Measurements from ENCODE around the gene USH1G. TPM values are rescaled to one million over a fixed set of nuclear protein-coding genes. Genes with fewer than 3 reads are reported as not detected.

The USH1G gene
- total RNA-seq, 1 donor from 2014 or later, result under 0.01 TPM

DNA sequence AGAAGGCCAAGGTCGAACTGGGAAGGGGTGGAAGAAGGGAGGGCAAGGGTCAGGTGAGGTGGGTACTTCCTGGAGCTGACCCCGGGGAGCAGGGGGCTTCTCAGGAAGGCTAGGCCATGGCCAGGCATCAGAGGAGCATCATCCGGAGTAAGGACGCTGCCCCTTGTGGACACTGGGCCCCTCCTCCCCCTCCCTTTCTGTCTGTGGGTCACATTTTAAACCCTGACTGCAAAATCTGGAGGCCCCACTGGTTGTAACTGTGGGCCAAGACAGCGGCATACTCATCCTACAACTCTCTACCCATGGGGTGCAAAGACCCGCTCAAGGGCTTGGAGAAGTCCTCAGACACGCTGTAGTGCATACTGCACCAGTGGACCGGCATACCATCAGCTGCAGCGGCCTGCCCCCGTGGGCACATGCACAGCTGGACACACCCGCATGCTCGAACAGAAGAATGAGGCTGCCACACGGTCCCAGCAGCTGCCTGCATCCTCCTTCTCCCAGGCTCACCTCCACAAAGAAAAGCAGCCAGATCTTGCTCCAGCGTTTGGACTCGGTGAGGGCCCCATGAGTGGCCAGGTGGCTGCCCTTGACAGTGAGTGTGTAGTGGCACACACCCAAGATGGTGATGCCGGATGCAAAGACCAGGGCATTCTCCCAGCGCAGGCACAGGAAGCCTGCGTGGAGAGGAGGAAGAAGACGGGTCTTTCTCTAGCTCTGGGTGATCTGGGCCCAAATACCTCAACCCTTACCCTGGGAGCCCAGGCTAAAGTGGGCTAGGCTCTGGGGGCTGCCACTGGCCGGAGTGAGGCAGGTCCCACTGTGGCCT lies 30.8 kb downstream of the USH1G start:
- Histone ChIP-seq H3K9me3 (ENCODE audit: control insufficient read depth in 3 of 3, low read length in 3 of 3) (no peaks in the 10 kb centered on the region), H3K9ac (ENCODE audit: low read depth in 1 of 3, low read length in 3 of 3) (no peak overlapping the region), H3K4me3 (ENCODE audit: low read length in 3 of 3) (no peak overlapping the region), H3K27me3 (ENCODE audit: control insufficient read depth in 3 of 3, insufficient read depth in 3 of 3, low read length in 3 of 3) (peaks cover 38 to 68% (median 53%) of the 10 kb centered on the region in 3 donors), H3K27ac (ENCODE audit: low read depth, low read length) (no peak overlapping the region), H3K4me1 (ENCODE audit: control insufficient read depth in 3 of 3, insufficient read depth in 3 of 3, low read length in 3 of 3) (peaks cover 0 to 3% (median 3%) of the 10 kb centered on the region in 3 donors), H3K36me3 (ENCODE audit: control insufficient read depth in 3 of 3, insufficient read depth in 3 of 3, low read length in 3 of 3) (no peaks in the 10 kb centered on the region)

GRCh38 chr17:74890554-74890953 lies 32.5 kb downstream of the USH1G start:
- no peaks in the 10 kb centered on the region for H3K9me3 ChIP-seq (ENCODE audit: control insufficient read depth in 3 of 3, low read length in 3 of 3)
- no peak overlapping the region for H3K27ac ChIP-seq (ENCODE audit: low read depth, low read length)
- peaks cover 0 to 3% (median 3%) of the 10 kb centered on the region in 3 donors for H3K4me1 ChIP-seq (ENCODE audit: control insufficient read depth in 3 of 3, insufficient read depth in 3 of 3, low read length in 3 of 3)
- no peak overlapping the region for H3K9ac ChIP-seq (ENCODE audit: low read depth in 1 of 3, low read length in 3 of 3)
- H3K27me3 ChIP-seq (ENCODE audit: control insufficient read depth in 3 of 3, insufficient read depth in 3 of 3, low read length in 3 of 3), result peaks cover 40 to 60% (median 51%) of the 10 kb centered on the region in 3 donors
- H3K36me3 ChIP-seq (ENCODE audit: control insufficient read depth in 3 of 3, insufficient read depth in 3 of 3, low read length in 3 of 3), result no peaks in the 10 kb centered on the region
- no peak overlapping the region for H3K4me3 ChIP-seq (ENCODE audit: low read length in 3 of 3)

- Histone ChIP-seq H3K4me3 (ENCODE audit: low read length in 3 of 3) (no peak overlapping the region), H3K4me1 (ENCODE audit: control insufficient read depth in 3 of 3, insufficient read depth in 3 of 3, low read length in 3 of 3) (peaks cover 0 to 3% (median 2%) of the 10 kb centered on the region in 3 donors), H3K9me3 (ENCODE audit: control insufficient read depth in 3 of 3, low read length in 3 of 3) (no peaks in the 10 kb centered on the region), H3K9ac (ENCODE audit: low read depth in 1 of 3, low read length in 3 of 3) (no peak overlapping the region), H3K27me3 (ENCODE audit: control insufficient read depth in 3 of 3, insufficient read depth in 3 of 3, low read length in 3 of 3) (peaks cover 37 to 46% (median 42%) of the 10 kb centered on the region in 3 donors), H3K36me3 (ENCODE audit: control insufficient read depth in 3 of 3, insufficient read depth in 3 of 3, low read length in 3 of 3) (no peaks in the 10 kb centered on the region), H3K27ac (ENCODE audit: low read depth, low read length) (no peak overlapping the region)
Observed at GRCh38 chr17:74888469-74888868, 34.6 kb downstream of the USH1G start.

DNA sequence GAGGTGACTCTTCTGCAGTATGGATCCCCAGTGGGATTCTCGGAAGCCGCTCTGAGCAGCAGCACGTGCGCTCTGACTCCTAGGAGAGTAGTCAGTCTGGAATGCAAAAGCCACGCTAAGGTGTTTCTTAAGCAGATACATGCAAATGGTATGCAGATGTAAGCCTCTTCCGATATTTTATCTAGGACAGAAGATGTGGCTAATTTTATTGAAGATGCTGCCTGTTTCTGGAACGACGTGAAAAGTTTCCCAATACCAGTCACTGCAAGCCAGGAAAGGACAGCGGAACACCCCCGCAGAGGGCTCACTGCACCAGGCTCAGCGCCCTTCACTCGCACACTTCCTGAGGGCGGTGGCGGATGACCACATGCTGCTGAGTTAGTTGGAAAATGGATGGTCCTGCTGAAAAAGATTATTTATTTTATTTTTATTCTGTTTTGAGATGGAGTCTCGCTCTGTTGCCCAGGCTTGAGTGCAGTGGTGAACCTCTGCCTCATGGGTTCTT lies 39.8 kb downstream of the USH1G start:
- H3K27ac ChIP-seq (ENCODE audit: low read depth, low read length), result no peak overlapping the region
- H3K9ac ChIP-seq (ENCODE audit: low read depth in 1 of 3, low read length in 3 of 3), result no peak overlapping the region
- no peak overlapping the region for H3K4me3 ChIP-seq (ENCODE audit: low read length in 3 of 3)
- H3K27me3 ChIP-seq (ENCODE audit: control insufficient read depth in 3 of 3, insufficient read depth in 3 of 3, low read length in 3 of 3), result peaks cover 25 to 42% (median 27%) of the 10 kb centered on the region in 3 donors
- H3K9me3 ChIP-seq (ENCODE audit: control insufficient read depth in 3 of 3, low read length in 3 of 3), result no peaks in the 10 kb centered on the region
- H3K4me1 ChIP-seq (ENCODE audit: control insufficient read depth in 3 of 3, insufficient read depth in 3 of 3, low read length in 3 of 3), result peaks cover 0 to 2% (median 1%) of the 10 kb centered on the region in 3 donors
- no peaks in the 10 kb centered on the region for H3K36me3 ChIP-seq (ENCODE audit: control insufficient read depth in 3 of 3, insufficient read depth in 3 of 3, low read length in 3 of 3)

DNA sequence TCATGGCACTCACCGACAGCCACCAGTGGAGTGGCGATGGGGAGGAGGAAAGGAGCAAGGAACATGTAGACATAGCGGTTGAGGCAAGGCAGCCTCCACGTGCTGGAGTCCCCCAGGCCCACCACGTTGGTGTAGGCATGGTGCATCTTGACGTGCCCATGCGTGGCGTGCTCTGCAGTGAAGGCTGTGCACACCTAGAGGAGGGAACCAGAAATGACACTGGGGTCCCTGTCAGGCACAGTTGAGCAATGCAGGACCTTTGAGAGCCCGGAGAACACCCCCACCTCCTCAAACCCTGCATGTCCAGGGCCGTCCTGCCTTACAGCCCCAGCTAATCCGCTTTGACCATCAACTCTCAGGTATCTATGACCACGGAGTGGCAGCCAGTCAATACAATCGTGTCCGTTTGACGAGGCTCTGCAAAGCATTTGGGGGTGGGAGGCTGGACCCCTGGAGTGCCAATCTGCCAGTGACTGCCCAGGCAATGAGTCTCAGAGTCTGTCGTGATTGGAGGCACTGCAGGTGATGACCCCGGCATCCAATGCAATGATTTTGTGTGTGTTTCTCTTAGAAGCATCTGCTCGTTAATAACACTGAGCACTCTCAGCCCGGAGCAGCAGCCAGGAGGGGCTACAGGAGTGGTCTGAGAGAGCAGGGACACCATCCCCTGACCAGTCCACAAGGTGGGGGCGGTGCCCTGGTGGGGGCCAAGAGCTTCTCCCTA lies 40.4 kb downstream of the USH1G start:
- Histone ChIP-seq H3K4me3 (ENCODE audit: low read length in 3 of 3) (no peak overlapping the region), H3K36me3 (ENCODE audit: control insufficient read depth in 3 of 3, insufficient read depth in 3 of 3, low read length in 3 of 3) (no peaks in the 10 kb centered on the region), H3K4me1 (ENCODE audit: control insufficient read depth in 3 of 3, insufficient read depth in 3 of 3, low read length in 3 of 3) (peaks cover 0 to 5% (median 2%) of the 10 kb centered on the region in 3 donors), H3K9me3 (ENCODE audit: control insufficient read depth in 3 of 3, low read length in 3 of 3) (no peaks in the 10 kb centered on the region), H3K27ac (ENCODE audit: low read depth, low read length) (no peak overlapping the region), H3K9ac (ENCODE audit: low read depth in 1 of 3, low read length in 3 of 3) (no peak overlapping the region), H3K27me3 (ENCODE audit: control insufficient read depth in 3 of 3, insufficient read depth in 3 of 3, low read length in 3 of 3) (peaks cover 27 to 43% (median 27%) of the 10 kb centered on the region in 3 donors)

DNA sequence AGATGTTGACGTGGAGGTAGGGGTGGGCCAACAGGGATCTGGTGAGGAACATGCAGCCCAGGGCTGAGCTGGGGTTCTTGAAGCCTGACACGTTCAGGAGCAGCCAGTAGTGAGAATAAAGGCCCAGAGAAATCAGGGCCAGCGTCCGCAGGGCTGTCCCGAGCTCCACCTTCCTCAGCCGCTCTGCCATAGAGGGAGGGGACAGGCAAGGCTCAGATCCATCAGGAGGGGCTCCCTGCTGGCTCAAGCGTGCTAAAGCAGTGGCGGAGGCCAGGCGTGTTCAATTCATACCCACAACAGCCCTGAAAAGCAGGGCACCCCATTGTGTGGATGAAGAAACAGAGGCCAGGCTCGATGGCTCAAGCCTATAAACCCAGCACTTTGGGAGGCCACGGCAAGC lies 42.0 kb downstream of the USH1G start:
- Histone ChIP-seq H3K36me3 (ENCODE audit: control insufficient read depth in 3 of 3, insufficient read depth in 3 of 3, low read length in 3 of 3) (no peaks in the 10 kb centered on the region), H3K9me3 (ENCODE audit: control insufficient read depth in 3 of 3, low read length in 3 of 3) (no peaks in the 10 kb centered on the region), H3K4me1 (ENCODE audit: control insufficient read depth in 3 of 3, insufficient read depth in 3 of 3, low read length in 3 of 3) (peaks cover 0 to 5% (median 2%) of the 10 kb centered on the region in 3 donors), H3K4me3 (ENCODE audit: low read length in 3 of 3) (no peak overlapping the region), H3K9ac (ENCODE audit: low read depth in 1 of 3, low read length in 3 of 3) (no peak overlapping the region), H3K27ac (ENCODE audit: low read depth, low read length) (no peak overlapping the region), H3K27me3 (ENCODE audit: control insufficient read depth in 3 of 3, insufficient read depth in 3 of 3, low read length in 3 of 3) (peaks cover 16 to 41% (median 27%) of the 10 kb centered on the region in 3 donors)

DNA sequence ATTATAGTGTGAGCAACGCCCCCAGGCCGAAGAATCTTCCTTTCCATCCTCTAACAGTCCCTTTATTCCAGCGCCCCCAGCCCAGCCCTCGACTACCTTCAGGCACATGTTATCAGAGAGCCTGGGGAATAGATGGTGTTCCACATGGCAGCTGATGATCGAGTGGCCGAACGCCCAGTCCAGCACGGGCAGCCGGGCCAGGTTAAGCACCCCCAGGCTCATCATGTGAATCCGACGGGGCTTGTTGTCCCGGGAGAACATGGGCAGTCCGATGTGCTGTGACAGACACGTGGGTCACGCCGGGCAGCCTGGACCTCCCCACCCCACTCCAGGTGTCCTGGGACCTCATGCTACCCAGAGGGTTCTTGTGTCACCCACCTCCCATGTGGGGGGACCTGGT lies 43.7 kb downstream of the USH1G start:
- no peaks in the 10 kb centered on the region for H3K9me3 ChIP-seq (ENCODE audit: control insufficient read depth in 3 of 3, low read length in 3 of 3)
- peaks cover 0 to 5% (median 2%) of the 10 kb centered on the region in 3 donors for H3K4me1 ChIP-seq (ENCODE audit: control insufficient read depth in 3 of 3, insufficient read depth in 3 of 3, low read length in 3 of 3)
- no peaks in the 10 kb centered on the region for H3K36me3 ChIP-seq (ENCODE audit: control insufficient read depth in 3 of 3, insufficient read depth in 3 of 3, low read length in 3 of 3)
- no peak overlapping the region for H3K4me3 ChIP-seq (ENCODE audit: low read length in 3 of 3)
- H3K27ac ChIP-seq (ENCODE audit: low read depth, low read length), result no peak overlapping the region
- no peak overlapping the region for H3K9ac ChIP-seq (ENCODE audit: low read depth in 1 of 3, low read length in 3 of 3)
- peaks cover 12 to 35% (median 22%) of the 10 kb centered on the region in 3 donors for H3K27me3 ChIP-seq (ENCODE audit: control insufficient read depth in 3 of 3, insufficient read depth in 3 of 3, low read length in 3 of 3)

- Histone ChIP-seq H3K27ac (ENCODE audit: low read depth, low read length) (no peak overlapping the region), H3K4me3 (ENCODE audit: low read length in 3 of 3) (no peak overlapping the region), H3K9ac (ENCODE audit: low read depth in 1 of 3, low read length in 3 of 3) (no peak overlapping the region), H3K9me3 (ENCODE audit: control insufficient read depth in 3 of 3, low read length in 3 of 3) (no peaks in the 10 kb centered on the region), H3K36me3 (ENCODE audit: control insufficient read depth in 3 of 3, insufficient read depth in 3 of 3, low read length in 3 of 3) (no peaks in the 10 kb centered on the region), H3K4me1 (ENCODE audit: control insufficient read depth in 3 of 3, insufficient read depth in 3 of 3, low read length in 3 of 3) (peaks cover 4 to 10% (median 5%) of the 10 kb centered on the region in 3 donors), H3K27me3 (ENCODE audit: control insufficient read depth in 3 of 3, insufficient read depth in 3 of 3, low read length in 3 of 3) (peaks cover 9 to 35% (median 19%) of the 10 kb centered on the region in 3 donors)
Observed at GRCh38 chr17:74878658-74879057, 44.4 kb downstream of the USH1G start.

DNA sequence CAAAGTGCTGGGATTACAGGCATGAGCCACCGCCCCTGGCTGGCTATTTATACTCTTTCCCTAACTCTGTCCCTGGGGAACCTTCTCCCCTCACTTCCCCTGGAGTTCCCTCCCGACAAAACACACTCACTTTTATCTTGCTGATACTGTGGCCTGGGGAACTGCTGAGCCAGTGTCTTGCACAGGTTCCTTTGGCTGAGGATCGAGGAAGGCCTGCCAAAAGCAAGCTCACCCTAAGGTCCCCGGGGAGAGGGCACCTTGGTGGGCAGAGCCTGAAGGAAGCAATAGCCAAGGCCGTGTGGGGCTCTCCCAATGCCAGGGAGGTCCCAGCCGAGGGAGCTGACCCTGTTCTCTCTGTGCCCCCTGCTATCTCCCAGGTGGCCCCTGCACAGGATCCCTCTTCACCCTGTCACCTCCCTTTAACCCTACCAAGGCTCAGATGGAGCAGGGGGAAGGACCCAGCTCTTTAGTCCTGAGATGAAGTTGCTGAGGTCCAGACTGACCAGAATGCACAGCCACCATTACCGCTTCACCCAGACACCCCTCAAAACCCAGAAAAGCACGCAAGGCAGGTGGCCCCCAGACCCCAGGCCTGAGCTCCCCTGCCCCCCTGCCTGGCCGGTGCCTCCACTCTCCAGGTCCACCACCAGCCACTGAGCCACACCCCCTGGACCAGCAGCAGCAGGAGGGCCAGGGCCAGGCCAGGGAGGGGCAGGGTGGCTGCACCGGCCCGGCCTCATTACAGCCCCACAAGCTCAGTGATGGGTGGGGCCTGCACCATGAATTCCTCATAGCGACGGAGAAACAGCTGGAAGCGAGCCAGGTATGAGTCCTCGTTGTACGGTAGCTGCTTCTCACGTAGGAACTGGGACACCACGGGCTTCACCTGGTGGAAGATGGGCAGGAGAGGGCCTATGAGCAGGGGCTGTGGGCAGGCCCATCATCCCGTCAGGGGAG lies 45.2 kb downstream of the USH1G start:
- Histone ChIP-seq H3K27ac (ENCODE audit: low read depth, low read length) (no peak overlapping the region), H3K4me1 (ENCODE audit: control insufficient read depth in 3 of 3, insufficient read depth in 3 of 3, low read length in 3 of 3) (peaks cover 4 to 10% (median 6%) of the 10 kb centered on the region in 3 donors)

More for the DNA sequence above, 45.2 kb downstream of the USH1G start:
- Histone ChIP-seq H3K9ac (ENCODE audit: low read depth in 1 of 3, low read length in 3 of 3) (no peak overlapping the region), H3K27me3 (ENCODE audit: control insufficient read depth in 3 of 3, insufficient read depth in 3 of 3, low read length in 3 of 3) (peaks cover 8 to 28% (median 16%) of the 10 kb centered on the region in 3 donors), H3K36me3 (ENCODE audit: control insufficient read depth in 3 of 3, insufficient read depth in 3 of 3, low read length in 3 of 3) (no peaks in the 10 kb centered on the region), H3K9me3 (ENCODE audit: control insufficient read depth in 3 of 3, low read length in 3 of 3) (no peaks in the 10 kb centered on the region), H3K4me3 (ENCODE audit: low read length in 3 of 3) (no peak overlapping the region)

Measured in skeletal muscle tissue (tissue), 4 donors.